ENCODE results near the gene CEPT1.
A peak's percentile ranks its signal among the peaks of the same experiment; 100 is the strongest.

The CEPT1 gene

DNA sequence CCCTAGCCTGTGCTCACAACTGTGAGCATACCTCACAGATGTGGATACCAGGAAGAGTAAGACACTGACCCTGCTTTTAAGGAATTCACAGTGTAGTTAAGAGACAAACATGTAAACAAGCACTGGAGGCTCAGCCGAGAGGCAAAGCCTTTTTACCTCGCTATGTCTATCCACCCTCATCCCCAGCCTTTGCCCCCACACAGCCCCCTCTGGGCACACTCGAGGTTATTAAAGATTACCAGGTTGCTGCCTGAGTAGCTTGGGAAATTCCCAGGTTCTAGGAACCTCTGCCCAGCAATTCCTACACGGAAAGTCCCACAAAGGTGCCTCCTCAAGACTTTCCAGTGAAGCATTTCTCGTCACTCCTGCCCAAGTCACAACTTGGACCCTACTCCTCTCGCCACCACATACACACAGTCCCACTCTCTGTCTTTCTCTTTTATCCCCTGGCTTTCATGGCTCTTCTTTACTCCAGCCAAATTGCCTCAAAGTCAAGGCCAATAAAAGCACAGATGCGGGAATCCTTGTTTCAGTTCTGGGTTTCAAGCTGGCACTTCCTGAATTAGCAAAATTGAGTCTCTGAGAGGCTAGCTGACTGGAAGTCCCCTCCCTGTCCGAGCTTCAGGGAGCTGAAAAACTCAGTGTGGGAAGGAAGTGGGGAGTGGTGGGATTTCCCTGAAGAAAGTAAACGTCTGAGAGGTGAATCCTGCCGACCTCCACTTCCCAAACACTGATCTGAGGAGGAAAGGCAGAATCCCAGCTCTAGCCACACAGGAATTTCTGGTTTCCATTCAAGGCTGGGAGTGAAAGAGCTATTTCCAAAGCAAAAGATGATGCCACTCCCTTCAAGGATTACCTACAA lies 52.9 kb downstream of the CEPT1 start:
- DNase-seq (ENCODE audit: low spot score) = peak; percentile 43

GRCh38 chr1:111193712-111194480 lies 53.9 kb downstream of the CEPT1 start:
- no peak for DNase-seq (ENCODE audit: low spot score)

DNA sequence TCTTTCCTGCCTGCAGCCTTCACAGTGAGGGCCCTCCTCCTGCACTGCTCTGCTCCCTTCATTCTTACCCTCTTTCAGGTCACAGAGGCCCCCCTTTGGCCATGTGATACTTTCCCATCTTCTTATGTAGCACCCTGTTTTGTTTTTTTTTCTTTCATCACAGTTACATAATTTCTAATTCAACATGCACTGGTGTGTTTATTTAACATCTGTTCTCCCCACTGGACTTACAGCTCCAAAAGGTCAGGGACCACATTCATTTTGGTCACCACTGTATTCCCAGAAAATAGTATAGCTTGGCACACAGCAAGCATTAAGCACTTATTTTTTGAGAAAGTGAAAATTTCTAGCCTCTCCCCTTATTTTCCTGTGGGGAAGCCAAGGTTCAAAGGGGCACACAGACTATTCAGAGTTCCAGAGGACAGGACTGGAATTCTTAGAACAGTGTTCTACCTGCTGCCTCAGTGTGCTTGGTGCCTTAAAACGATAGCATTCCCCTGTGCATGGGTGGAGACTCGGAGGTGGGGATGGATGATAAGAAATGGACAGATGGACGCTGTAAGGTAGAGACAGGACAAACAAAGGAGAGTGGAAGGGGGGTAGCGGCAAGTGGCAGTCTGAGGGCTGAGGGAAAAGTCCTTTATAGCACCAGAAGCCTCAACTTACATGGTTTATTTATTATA lies 55.1 kb downstream of the CEPT1 start:
- DNase-seq (ENCODE audit: low spot score) = no peak

GRCh38 chr1:111196213-111196612 lies 56.2 kb downstream of the CEPT1 start:
- DNase-seq (ENCODE audit: low spot score) = no peak

DNA sequence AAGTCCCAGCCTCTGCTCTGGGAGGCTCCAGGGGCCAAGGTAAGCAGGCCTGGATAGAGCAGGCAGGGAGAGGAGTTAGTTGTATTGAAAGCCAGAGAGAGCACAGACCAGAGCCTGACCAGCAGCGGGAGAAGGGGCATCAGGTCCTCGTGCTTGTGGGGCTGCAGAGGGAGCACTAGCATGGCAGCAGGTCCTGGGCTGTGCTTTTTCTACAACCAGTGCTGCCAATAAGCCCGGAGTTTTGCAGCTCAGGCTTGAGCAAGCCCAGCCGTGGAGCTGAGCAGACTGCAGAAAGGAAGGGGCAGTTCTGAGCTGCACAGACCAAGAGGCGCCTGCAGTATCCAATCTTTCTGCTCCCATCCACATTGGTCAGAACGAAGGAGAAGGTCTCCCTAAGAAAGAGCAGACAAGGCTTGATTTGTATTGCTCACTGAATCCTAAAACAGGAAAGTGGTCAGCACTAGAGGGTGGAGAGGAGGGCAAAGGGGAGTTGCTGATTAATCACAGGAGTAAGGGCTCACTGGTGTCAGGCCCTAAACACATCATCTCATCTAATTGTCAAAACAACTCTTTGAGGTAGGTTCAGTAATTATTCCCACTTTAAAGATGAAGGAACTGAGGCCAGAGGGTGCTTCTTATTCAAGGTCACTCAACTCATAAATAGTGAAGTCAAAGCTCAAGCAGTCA lies 57.7 kb downstream of the CEPT1 start:
- DNase-seq (ENCODE audit: low spot score) = no peak

- DNase-seq (ENCODE audit: low spot score) = no peak
Measured at GRCh38 chr1:111198836-111199235, 58.8 kb downstream of the CEPT1 start.

DNA sequence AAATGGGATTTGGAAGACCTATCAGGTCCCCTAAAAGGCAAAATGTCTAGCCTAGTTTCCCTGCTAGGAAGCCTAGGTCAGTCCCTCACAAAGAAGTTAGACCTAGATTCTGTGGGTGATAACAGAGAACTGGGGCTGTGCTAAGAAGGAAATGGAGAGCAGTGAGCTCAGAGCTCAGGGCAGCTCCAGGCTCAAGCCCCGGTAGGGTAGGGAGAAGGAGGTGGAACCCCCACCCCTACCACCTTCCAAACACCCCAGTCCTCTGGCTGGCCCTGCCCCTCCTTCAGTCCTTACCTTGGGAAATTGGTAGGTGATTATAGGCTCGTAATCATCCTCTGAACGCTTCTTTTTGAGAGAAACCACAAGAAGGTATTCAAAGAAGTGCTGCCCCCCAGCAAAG lies 59.3 kb downstream of the CEPT1 start:
- no peak for DNase-seq (ENCODE audit: low spot score)

DNA sequence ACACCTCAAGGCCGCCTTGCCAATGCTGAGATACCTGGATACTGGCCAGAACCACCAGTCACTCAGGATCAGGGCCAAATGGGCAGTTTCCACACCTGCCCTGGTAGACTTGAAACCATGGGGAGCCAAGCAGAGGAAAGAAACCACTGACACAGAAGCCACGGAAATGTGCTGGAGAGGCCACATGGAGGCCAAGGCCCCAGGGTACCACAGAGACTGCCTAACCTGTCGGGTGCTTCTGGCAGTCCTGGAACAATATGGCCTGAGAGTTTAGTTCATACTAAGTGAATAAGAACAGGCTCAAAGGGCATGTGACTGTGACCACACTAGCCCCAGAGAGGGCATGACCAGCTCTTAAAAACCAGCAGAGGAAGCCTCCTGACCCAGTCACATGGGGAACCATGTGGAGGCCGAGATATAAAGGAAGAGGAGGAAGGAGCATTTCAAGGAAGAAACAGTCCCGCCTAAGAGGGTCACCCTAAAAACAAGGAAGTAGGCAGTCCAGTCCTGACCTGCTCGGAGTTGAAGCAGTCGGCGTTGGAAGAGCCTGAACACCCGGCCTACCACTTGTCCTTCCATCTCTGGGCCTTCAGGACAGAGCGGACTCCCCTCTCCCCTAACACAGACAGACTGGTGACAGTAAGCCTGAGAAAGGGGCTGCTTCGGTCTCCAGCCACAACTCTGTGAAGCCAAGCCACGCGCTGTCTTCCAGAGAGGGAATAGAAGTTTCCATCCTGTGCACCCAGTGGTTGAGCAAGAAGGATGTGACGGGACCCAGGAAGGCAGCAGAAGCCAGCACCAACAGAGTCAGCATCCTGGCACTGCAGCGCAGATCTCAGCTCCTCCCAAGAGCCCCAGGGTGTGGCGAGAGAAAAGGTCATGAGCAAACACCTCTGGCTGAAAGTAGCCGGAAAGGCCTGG lies 60.1 kb downstream of the CEPT1 start, which contains the start of gene DENND2D:
Gene DENND2D (minus strand): TSS at position 766 of the 921 bp plus-strand sequence. CDS start 187 bp downstream, at position 579.
- DNase-seq (ENCODE audit: low spot score) = peak; percentile 69

GRCh38 chr1:111200802-111201161 lies 60.8 kb downstream of the CEPT1 start:
- DNase-seq (ENCODE audit: low spot score) = no peak

- DNase-seq (ENCODE audit: low spot score) = no peak
Measured at GRCh38 chr1:111201275-111202090, 61.5 kb downstream of the CEPT1 start.

DNA sequence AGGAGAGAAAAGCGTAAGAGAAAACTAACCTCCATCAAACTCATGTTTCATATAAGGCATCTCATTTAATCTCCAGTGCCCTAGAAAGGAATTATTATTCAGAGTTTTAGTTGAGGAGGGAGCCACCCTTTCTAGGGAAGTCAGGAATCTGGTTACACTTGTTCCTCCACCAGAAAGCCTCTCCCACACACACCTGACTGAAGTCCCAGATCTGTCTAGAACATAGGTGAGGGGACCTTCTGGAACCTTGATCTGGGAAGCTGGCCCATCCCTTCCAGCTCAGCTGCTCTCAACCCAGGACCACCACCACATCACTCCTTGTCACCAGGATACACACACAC lies 62.3 kb downstream of the CEPT1 start:
- DNase-seq (ENCODE audit: low spot score) = no peak

GRCh38 chr1:111202707-111203623 lies 62.9 kb downstream of the CEPT1 start:
- no peak for DNase-seq (ENCODE audit: low spot score)

GRCh38 chr1:111203681-111204200 lies 63.7 kb downstream of the CEPT1 start:
- no peak for DNase-seq (ENCODE audit: low spot score)

DNA sequence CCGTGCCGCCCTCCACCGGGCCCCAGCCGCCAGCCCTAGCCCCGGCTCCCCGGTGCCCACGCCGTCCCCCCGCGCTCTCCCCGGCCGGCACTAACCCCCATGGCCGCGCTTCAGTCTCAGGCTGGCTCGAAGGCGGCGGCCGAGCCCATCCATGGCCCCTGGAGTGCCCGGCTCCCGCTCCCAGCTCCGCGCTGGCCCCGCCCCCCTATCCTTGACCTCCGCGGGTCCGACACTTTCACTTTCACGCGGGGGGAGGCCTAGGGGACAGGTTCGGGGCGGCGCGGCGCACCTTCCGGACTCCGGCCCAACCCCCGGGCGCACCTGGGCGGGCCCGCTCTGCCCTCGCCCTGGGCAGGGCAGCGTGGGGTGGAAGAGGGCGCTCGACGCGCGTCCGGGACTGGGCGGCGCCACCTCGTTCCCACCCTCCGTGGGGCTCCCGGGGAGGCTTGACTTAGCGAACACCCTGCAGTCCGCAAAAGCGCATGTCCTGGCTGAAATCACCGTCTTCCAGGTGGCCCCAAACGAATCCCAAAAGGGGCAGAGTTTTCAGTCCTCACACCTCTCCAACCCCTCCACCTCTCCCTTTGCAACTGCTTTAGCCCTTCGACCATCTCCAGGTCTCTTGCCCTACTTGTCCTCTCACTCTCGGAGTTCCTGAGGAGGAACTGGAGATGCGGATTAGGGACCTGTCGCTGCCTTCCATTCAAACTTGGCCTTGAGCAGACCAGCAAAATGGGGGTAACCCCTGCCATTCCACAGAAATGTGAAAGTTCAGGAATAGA lies 64.4 kb downstream of the CEPT1 start:
- DNase-seq (ENCODE audit: low spot score) = no peak

DNA sequence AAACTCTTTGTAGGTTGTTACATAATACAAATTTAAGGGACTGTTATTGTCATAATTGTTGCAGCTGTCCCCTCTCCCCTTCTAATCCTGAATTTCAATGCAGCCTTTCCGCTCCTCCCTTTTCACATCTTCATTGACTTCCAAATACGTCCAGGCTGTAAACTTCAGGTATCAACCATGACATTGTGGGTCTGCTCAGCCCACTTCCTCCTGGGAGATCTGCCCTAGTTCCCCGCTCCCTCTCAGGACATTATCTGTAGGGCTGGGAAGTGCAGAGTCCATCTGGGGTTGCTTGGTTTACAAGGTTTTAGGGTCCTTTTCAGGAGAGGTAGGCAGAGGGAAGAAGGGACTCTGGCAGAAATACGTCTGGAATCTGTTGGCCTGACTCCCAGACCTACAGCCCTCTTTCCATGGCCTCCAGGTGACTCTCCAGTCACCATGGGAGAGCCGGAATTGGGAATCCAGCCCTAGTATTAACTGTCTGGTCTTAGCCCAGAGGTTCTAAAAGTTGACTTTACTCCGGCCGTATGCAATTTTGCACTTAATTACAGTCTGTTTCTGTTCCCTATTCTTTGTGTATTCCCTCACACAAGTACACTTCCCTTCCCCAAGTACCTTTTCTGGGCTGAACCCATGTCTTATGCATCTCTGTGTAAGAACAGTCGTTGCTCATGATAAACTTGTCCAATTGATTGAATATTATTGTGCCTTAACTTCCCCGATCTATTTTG lies 65.1 kb downstream of the CEPT1 start:
- DNase-seq (ENCODE audit: low spot score) = no peak

DNA sequence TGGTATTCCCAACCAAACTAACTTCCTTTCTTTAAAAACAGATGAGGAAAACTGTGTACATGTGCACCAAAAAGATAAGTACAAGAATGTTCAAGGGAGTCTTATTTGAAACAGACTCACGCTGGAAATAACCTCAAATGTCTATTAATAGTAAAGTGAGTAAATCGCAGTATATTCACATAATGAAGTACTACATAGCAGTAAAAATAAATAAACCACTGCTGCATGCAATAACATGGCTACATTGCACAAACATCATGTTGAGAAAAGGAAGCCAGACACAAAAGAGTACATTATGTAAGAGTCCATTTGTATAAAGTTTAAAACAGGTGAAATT lies 65.7 kb downstream of the CEPT1 start:
- no peak for DNase-seq (ENCODE audit: low spot score)

DNA sequence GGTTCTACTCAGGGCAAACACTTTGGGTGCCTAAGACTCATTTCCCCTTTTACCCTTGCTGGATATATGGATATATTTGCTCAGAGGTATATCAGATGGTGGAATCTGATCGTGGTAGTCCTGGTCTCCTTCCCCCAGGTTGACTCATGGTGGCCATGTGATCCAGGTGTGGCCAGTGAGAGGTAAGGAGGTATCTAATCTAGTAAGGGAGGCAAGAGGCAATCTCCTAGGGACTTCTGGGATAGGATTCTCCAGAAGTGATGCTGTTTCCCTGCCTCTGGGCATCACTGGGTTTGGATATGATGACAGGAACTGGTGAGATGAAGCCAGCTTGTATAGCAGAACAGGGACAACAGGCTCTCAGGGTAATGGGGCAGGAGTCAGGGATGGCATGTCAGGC lies 68.9 kb downstream of the CEPT1 start:
- DNase-seq (ENCODE audit: low spot score) = no peak

Data from globus pallidus (tissue), 1 donor.